Gastrocnemius medialis (tissue), 4 donors: ENCODE results near the gene YTHDF1. TPM values are rescaled to one million over a fixed set of nuclear protein-coding genes. Genes with fewer than 3 reads are reported as not detected.

ENCODE experiments used
- ATAC-seq, 2 donors: fragments of 150-250 bp; one replicate each; pipeline ENCODE4 v1.9.1; 2016
- DNase-seq, 2 donors: peaks; one replicate each; pipeline ENCODE4 v3.0.0-alpha.2; 2019
- H3K27ac ChIP-seq, 4 donors: fragments of 200-600 bp; sonication (generic); 1 replicate in 1 of 4; 2 replicates in 3 of 4; pipeline ENCODE4 v1.5.1; 2016 to 2018; ENCODE audit warnings: mild to moderate bottlenecking in 2 of 4, moderate library complexity in 1 of 4
- H3K27me3 ChIP-seq, 3 donors: fragments of 200-600 bp; sonication (generic) in 2 of 3; 1 replicate in 1 of 3; 2 replicates in 2 of 3; pipeline versions ENCODE4 v1.5.1 to v1.6.0; 2016 to 2019; ENCODE audit warnings: mild to moderate bottlenecking in 1 of 3, moderate library complexity in 1 of 3
- H3K36me3 ChIP-seq, 2 donors: fragments of 200-600 bp; sonication (generic) in 1 of 2; one replicate each; pipeline ENCODE4 v1.5.1; 2017 to 2018
- H3K4me1 ChIP-seq, 2 donors: fragments of 200-600 bp; sonication (generic) in 1 of 2; one replicate each; pipeline ENCODE4 v1.5.1; 2016 to 2017; ENCODE audit warnings: mild to moderate bottlenecking in 2 of 2
- H3K4me3 ChIP-seq, 4 donors: fragments of 200-600 bp; sonication (generic) in 3 of 4; 1 replicate in 1 of 4; 2 replicates in 3 of 4; pipeline ENCODE4 v1.5.1; 2016 to 2019; ENCODE audit warnings: mild to moderate bottlenecking in 2 of 4
- H3K9me3 ChIP-seq, 3 donors: fragments of 200-600 bp; sonication (generic) in 2 of 3; 1 replicate in 1 of 3; 2 replicates in 2 of 3; pipeline ENCODE4 v1.5.1; 2016 to 2019
- CTCF ChIP-seq, 5 experiments: fragments of 450-650 bp in 3 of 5; fragments of 200-600 bp in 2 of 5; sonication (generic) in 2 of 5; IDR thresholded peaks in 4 of 5; conservative IDR thresholded peaks in 1 of 5; 1 replicate in 4 of 5; 2 replicates in 1 of 5; pipeline ENCODE4 v1.5.1; 2016 to 2019; ENCODE audit warnings: antibody characterized with exemption in 5 of 5, mild to moderate bottlenecking in 3 of 5, moderate library complexity in 3 of 5
- POLR2A ChIP-seq, 2 donors: fragments of 450-650 bp; IDR thresholded peaks; one replicate each; pipeline ENCODE4 v1.6.1; 2017; ENCODE audit warnings: antibody characterized with exemption in 2 of 2, mild to moderate bottlenecking in 2 of 2, moderate library complexity in 2 of 2
- in situ Hi-C, 4 donors: fragments of 200-750 bp; cut with MboI; loops; one replicate each; pipeline versions ENCODE4 v1.15.0 to v1.8.0; 2017; ENCODE audit warnings: low sequenced_read_pairs in 4 of 4
- intact Hi-C: fragments of 100-400 bp; cut with DNase I; formaldehyde crosslinking; loops from one replicate; pipeline ENCODE4 v1.15.1; 2023; ENCODE audit warnings: low total_unique reads
- total RNA-seq, 4 donors: library from RNA; depleted of rRNA; stranded (reverse); fragments of >200 nt; gene quantifications; one replicate each; pipeline versions ENCODE4 v1.1.0 to v1.2.3, GENCODE V29; 2016

YTHDF1 gene
- total RNA-seq, 4 donors from 2014 or later = 37.1 to 45.7 (median 40.4) TPM

GRCh38 chr20:63219866-63220521, 4.1 kb upstream of the YTHDF1 start:
- Histone ChIP-seq H3K27me3 (no peaks in the 10 kb centered on the region), H3K27ac (no peak overlapping the region), H3K9me3 (no peaks in the 10 kb centered on the region), H3K4me1 (peaks cover 8 to 10% of the 10 kb centered on the region in 2 donors), H3K36me3 (no peaks in the 10 kb centered on the region), H3K4me3 (no peak overlapping the region)
- in situ Hi-C loops (no loop called here), intact Hi-C loops (loop anchor here (5.0 to 10.0 kb wide), 3 partner anchors 358 to 425 kb away; partner anchors contain the start of genes GMEB2, MRGBP and TCFL5)
- TF ChIP-seq CTCF (IDR thresholded peaks at IDR 0.05 in 4 of 5, conservative IDR thresholded peaks at IDR 0.05 in 1 of 5) = no peak
- no peak for TF ChIP-seq POLR2A (IDR thresholded peaks at IDR 0.05)
- DNase-seq (no peak), ATAC-seq (no peak)

GRCh38 chr20:63219447-63219821, 3.5 kb upstream of the YTHDF1 start:
- in situ Hi-C loops = no loop called here

GRCh38 chr20:63218701-63219446, 2.9 kb upstream of the YTHDF1 start:
- intact Hi-C loops (loop anchor here (5.0 to 10.0 kb wide), 3 partner anchors 357 to 424 kb away; partner anchors contain the start of genes GMEB2, MRGBP and TCFL5), in situ Hi-C loops (no loop called here)
- H3K27me3 ChIP-seq = no peaks in the 10 kb centered on the region
- H3K27ac ChIP-seq = no peak overlapping the region
- no peak for ATAC-seq
- DNase-seq = no peak
- no peak overlapping the region for H3K4me3 ChIP-seq
- peaks cover 17 to 20% of the 10 kb centered on the region in 2 donors for H3K4me1 ChIP-seq
- TF ChIP-seq POLR2A (IDR thresholded peaks at IDR 0.05) = no peak
- TF ChIP-seq CTCF (IDR thresholded peaks at IDR 0.05 in 4 of 5, conservative IDR thresholded peaks at IDR 0.05 in 1 of 5) = no peak
- peaks cover 0 to 9% of the 10 kb centered on the region in 2 donors for H3K36me3 ChIP-seq
- no peaks in the 10 kb centered on the region for H3K9me3 ChIP-seq

More at GRCh38 chr20:63219447-63219821, 3.5 kb upstream of the YTHDF1 start:
- H3K4me3 ChIP-seq = no peak overlapping the region
- H3K9me3 ChIP-seq = no peaks in the 10 kb centered on the region
- DNase-seq (no peak), ATAC-seq (no peak)
- peaks cover 14 to 16% of the 10 kb centered on the region in 2 donors for H3K4me1 ChIP-seq
- H3K27ac ChIP-seq = no peak overlapping the region
- H3K27me3 ChIP-seq = no peaks in the 10 kb centered on the region
- intact Hi-C loops = loop anchor here (5.0 to 10.0 kb wide), 3 partner anchors 357 to 425 kb away; partner anchors contain the start of genes GMEB2, MRGBP and TCFL5
- H3K36me3 ChIP-seq = peaks cover 0 to 3% of the 10 kb centered on the region in 2 donors
- TF ChIP-seq CTCF (IDR thresholded peaks at IDR 0.05 in 4 of 5, conservative IDR thresholded peaks at IDR 0.05 in 1 of 5) = no peak
- no peak for TF ChIP-seq POLR2A (IDR thresholded peaks at IDR 0.05)

DNA sequence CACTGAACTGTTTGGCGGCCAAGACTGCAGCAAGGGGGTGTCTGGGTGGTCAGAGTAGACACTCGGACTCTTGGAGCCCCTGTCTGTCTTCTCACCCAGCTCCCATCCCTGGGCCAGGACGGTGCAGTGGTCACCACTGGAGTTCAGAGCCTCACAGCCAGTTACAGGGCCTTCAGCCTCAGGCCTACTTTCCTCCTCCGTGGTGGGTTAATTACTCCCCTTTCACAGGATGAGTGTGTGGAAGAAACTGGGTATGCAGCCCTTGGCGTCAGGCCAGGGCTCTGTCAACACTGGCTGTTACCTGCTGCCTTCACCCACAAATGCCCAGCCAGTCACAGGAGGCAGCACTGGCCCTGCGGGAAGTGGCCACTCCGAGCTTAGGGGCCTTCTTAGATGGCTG, 1.8 kb upstream of the YTHDF1 start:
- no peak overlapping the region for H3K4me3 ChIP-seq
- H3K36me3 ChIP-seq = peaks cover 0 to 21% of the 10 kb centered on the region in 2 donors
- no peak overlapping the region for H3K27ac ChIP-seq
- no peaks in the 10 kb centered on the region for H3K27me3 ChIP-seq
- H3K4me1 ChIP-seq = peaks cover 21 to 30% of the 10 kb centered on the region in 2 donors
- no peak for ATAC-seq
- DNase-seq = no peak
- H3K9me3 ChIP-seq = no peaks in the 10 kb centered on the region
- TF ChIP-seq POLR2A (IDR thresholded peaks at IDR 0.05) = no peak
- TF ChIP-seq CTCF (IDR thresholded peaks at IDR 0.05 in 4 of 5, conservative IDR thresholded peaks at IDR 0.05 in 1 of 5) = no peak
- in situ Hi-C loops = no loop called here
- intact Hi-C loops = loop anchor here (2.0 to 10.0 kb wide), 4 partner anchors 55 to 423 kb away; partner anchors contain the start of genes ARFGAP1, GMEB2, MRGBP and TCFL5
